Sigmoid colon (tissue), 7 donors: ENCODE data around the gene RNF187. TPM values are rescaled to one million over a fixed set of nuclear protein-coding genes. Genes with fewer than 3 reads are reported as not detected.

Experiments used
- DNase-seq: peaks from one replicate; pipeline ENCODE4 v3.0.0-alpha.2; 2019
- H3K27ac ChIP-seq, 4 donors: fragments of 200-600 bp; sonication (generic); one replicate each; pipeline ENCODE4 v1.5.1; 2016 to 2019; ENCODE audit warnings: mild to moderate bottlenecking in 1 of 4
- H3K27me3 ChIP-seq, 3 donors: fragments of 200-600 bp; sonication (generic); one replicate each; pipeline ENCODE4 v1.5.1; 2019; ENCODE audit warnings: mild to moderate bottlenecking in 1 of 3
- H3K36me3 ChIP-seq, 4 donors: fragments of 200-600 bp; sonication (generic); one replicate each; pipeline ENCODE4 v1.5.1; 2016 to 2019
- H3K4me1 ChIP-seq, 4 donors: fragments of 200-600 bp; sonication (generic); one replicate each; pipeline ENCODE4 v1.5.1; 2017 to 2019
- H3K4me3 ChIP-seq, 4 donors: fragments of 200-600 bp; sonication (generic); one replicate each; pipeline ENCODE4 v1.5.1; 2017 to 2019; ENCODE audit warnings: mild to moderate bottlenecking in 2 of 4, moderate library complexity in 1 of 4
- H3K9me3 ChIP-seq, 4 donors: fragments of 200-600 bp in 3 of 4; sonication (generic) in 3 of 4; one replicate each; pipeline versions ENCODE4 v1.5.1 to v1.6.1; 2013 to 2019
- EP300 ChIP-seq, 4 donors: sonication (generic); formaldehyde crosslinking; IDR thresholded peaks; one replicate each; pipeline ENCODE4 v1.6.1; 2017; ENCODE audit warnings: antibody characterized with exemption in 4 of 4
- POLR2A ChIP-seq, 2 donors: fragments of 450-650 bp; IDR thresholded peaks; one replicate each; pipeline ENCODE4 v1.6.1; 2016; ENCODE audit warnings: antibody characterized with exemption in 2 of 2, mild to moderate bottlenecking in 2 of 2, moderate library complexity in 2 of 2
- POLR2AphosphoS5 ChIP-seq, 4 donors: sonication (generic); formaldehyde crosslinking; IDR thresholded peaks; one replicate each; pipeline ENCODE4 v1.6.1; 2017; ENCODE audit warnings: antibody characterized with exemption in 4 of 4
- whole genome bisulfite sequencing, 2 donors: extraction: QIAGEN DNeasy Blood & Tissue Kit; methylation state at CpG; one replicate each; pipeline ENCODE4 v1.1.7; 2013; 5-methylcytosine and 5-hydroxymethylcytosine counted together
- intact Hi-C: fragments of 100-400 bp; cut with DNase I; formaldehyde crosslinking; loops from one replicate; pipeline ENCODE4 v1.15.1; 2023
- polyA plus RNA-seq, 3 donors: library from polyadenylated mRNA; stranded (reverse); fragments of 200-250 nt; gene quantifications; one replicate each; pipeline ENCODE4 v1.2.3, GENCODE V29; 2013
- total RNA-seq, 4 donors: library from RNA; depleted of rRNA; stranded (reverse); fragments of >200 nt; gene quantifications; one replicate each; pipeline ENCODE4 v1.1.0, GENCODE V29; 2016
- TF ChIP-seq, protein P1 (sequence below), 4 experiments: fragments of 450-650 bp in 3 of 4; fragments of 200-600 bp in 1 of 4; IDR thresholded peaks; one replicate each; pipeline ENCODE4 v1.5.1; 2016 to 2019; ENCODE audit warnings: antibody characterized with exemption in 4 of 4, mild to moderate bottlenecking in 3 of 4, moderate library complexity in 2 of 4
- donor health status: healthy with polysubstance abuse.
- donor health status: Bipolar disorder and iron deficiency.
- donor health status: healthy.

RNF187 gene
- total and polyA plus RNA-seq, 7 donors, result 17.3 to 39.8 (median 24.3) TPM

DNA sequence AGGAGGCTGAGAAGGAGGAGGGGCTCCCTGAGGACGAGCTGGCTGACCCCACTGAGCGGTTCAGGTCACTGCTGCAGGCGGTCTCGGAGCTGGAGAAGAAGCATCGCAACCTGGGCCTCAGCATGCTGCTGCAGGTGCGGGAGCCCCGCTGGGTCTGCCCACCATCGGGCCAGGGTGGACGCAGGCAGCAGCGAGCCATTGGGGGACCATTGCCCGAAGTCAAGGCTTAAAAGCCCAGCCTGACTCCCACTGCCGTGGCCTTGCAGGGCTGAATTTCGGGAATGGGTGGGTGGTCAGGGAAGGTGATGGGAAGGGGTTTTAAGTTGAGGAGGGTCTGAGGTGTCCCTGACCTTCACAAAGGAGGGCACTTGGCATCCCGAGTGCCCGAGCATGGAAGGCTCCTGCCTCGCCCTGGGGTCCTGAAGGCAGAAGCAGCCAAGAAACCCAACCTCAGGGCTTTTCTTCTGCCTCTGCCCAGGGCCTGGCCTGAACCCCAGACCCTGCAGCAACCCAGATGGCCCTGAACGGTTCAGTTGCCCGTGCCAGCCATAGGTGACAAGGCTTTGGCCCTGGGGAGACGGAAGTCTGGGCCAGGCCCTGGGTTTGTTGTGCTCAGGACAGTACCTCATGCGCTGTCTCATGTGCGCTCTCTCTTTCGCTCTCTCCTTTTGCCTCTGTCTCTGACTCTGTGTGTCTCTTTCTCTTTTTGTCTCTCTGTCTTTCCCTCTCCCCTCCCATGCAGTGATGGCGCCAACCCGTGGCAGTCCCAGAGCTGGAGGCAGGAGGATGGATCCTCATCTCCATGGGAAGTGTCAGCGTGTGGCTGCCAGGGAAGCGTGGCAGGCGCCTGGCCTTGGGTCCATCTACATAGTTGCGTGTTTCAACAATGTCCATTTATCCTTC, 6.2 kb downstream of the RNF187 start:
- Histone ChIP-seq H3K4me3 (no peak overlapping the region), H3K27ac (no peak overlapping the region), H3K4me1 (peaks cover 0 to 25% (median 18%) of the 10 kb centered on the region in 4 donors), H3K9me3 (no peaks in the 10 kb centered on the region), H3K27me3 (no peaks in the 10 kb centered on the region), H3K36me3 (peaks cover 19 to 66% (median 25%) of the 10 kb centered on the region in 4 donors)
- TF ChIP-seq POLR2AphosphoS5 (IDR thresholded peaks at IDR 0.05) (no peak), EP300 (IDR thresholded peaks at IDR 0.05) (no peak), POLR2A (IDR thresholded peaks at IDR 0.05) (no peak)
- TF ChIP-seq, protein P1, sequence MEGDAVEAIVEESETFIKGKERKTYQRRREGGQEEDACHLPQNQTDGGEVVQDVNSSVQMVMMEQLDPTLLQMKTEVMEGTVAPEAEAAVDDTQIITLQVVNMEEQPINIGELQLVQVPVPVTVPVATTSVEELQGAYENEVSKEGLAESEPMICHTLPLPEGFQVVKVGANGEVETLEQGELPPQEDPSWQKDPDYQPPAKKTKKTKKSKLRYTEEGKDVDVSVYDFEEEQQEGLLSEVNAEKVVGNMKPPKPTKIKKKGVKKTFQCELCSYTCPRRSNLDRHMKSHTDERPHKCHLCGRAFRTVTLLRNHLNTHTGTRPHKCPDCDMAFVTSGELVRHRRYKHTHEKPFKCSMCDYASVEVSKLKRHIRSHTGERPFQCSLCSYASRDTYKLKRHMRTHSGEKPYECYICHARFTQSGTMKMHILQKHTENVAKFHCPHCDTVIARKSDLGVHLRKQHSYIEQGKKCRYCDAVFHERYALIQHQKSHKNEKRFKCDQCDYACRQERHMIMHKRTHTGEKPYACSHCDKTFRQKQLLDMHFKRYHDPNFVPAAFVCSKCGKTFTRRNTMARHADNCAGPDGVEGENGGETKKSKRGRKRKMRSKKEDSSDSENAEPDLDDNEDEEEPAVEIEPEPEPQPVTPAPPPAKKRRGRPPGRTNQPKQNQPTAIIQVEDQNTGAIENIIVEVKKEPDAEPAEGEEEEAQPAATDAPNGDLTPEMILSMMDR (IDR thresholded peaks at IDR 0.05), result no peak
- 95 to 96% methylated on average over 28 of the region's 28 CpGs for WGBS, 2 donors
- intact Hi-C loops, result no loop called here
- peak; percentile 46 for DNase-seq

DNA sequence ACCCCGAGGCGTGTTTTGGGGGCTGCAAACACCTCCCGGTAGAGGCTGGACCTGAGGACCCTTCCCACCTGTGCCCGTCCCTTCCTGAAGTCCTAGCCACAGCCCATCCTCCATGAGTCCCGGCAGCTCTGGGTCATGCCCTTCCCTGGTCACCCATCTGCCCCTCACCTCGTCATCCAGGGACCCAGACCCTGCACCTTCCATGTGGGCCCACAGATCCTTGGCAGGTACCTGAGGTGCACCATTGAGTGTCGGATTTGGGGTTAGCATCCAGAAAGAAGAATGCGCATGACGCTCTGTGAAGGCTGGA, 6.8 kb downstream of the RNF187 start:
- peaks cover 19 to 66% (median 25%) of the 10 kb centered on the region in 4 donors for H3K36me3 ChIP-seq

DNA sequence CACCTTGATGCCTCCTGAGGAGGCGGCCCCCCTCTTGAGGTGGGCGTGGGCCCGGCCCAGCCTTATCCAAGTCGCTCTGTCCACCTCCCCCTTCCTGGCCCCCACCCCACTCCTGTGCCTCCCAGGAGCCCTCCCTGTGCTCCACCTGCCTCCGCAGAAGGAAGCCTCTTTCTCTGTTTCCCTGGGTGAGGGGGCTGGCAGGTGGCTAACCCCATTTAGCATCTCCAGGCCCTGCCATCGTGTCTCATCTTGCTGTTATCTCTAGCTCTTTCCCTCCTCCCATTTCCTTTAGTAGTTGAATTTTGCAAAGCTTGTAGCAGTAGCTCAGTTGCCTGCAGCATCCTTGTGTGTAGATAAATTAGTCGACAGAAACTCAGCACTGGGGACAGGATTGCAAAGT, 7.2 kb downstream of the RNF187 start:
- Histone ChIP-seq H3K27ac (no peak overlapping the region), H3K4me1 (peaks cover 0 to 15% (median 9%) of the 10 kb centered on the region in 4 donors), H3K27me3 (no peaks in the 10 kb centered on the region), H3K9me3 (no peaks in the 10 kb centered on the region), H3K36me3 (peaks cover 19 to 63% (median 25%) of the 10 kb centered on the region in 4 donors), H3K4me3 (no peak overlapping the region)
- WGBS, 2 donors, result 80 to 81% methylated on average over 7 of the region's 7 CpGs
- TF ChIP-seq POLR2A (IDR thresholded peaks at IDR 0.05), result no peak
- TF ChIP-seq POLR2AphosphoS5 (IDR thresholded peaks at IDR 0.05), result no peak
- TF ChIP-seq, protein P1 (IDR thresholded peaks at IDR 0.05), result no peak
- TF ChIP-seq EP300 (IDR thresholded peaks at IDR 0.05), result no peak
- DNase-seq, result no peak
- intact Hi-C loops, result no loop called here

More for the DNA sequence above, 6.8 kb downstream of the RNF187 start:
- Histone ChIP-seq H3K9me3 (no peaks in the 10 kb centered on the region), H3K4me3 (no peak overlapping the region), H3K27ac (no peak overlapping the region), H3K27me3 (no peaks in the 10 kb centered on the region), H3K4me1 (peaks cover 0 to 19% (median 12%) of the 10 kb centered on the region in 4 donors)
- 92 to 96% methylated on average over 9 of the region's 9 CpGs for WGBS, 2 donors
- DNase-seq, result peak; percentile 37
- TF ChIP-seq EP300 (IDR thresholded peaks at IDR 0.05), result no peak
- TF ChIP-seq, protein P1 (IDR thresholded peaks at IDR 0.05), result no peak
- no peak for TF ChIP-seq POLR2A (IDR thresholded peaks at IDR 0.05)
- TF ChIP-seq POLR2AphosphoS5 (IDR thresholded peaks at IDR 0.05), result no peak
- intact Hi-C loops, result no loop called here

GRCh38 chr1:228494970-228495853, 8.0 kb downstream of the RNF187 start:
- 85 to 91% methylated on average over 15 of the region's 15 CpGs for WGBS, 2 donors
- intact Hi-C loops, result no loop called here
- Histone ChIP-seq H3K36me3 (peaks cover 19 to 55% (median 23%) of the 10 kb centered on the region in 4 donors), H3K27ac (no peak overlapping the region), H3K27me3 (no peaks in the 10 kb centered on the region), H3K4me1 (peaks cover 0 to 7% (median 6%) of the 10 kb centered on the region in 4 donors), H3K9me3 (no peaks in the 10 kb centered on the region), H3K4me3 (no peak overlapping the region)
- TF ChIP-seq, protein P1 (IDR thresholded peaks at IDR 0.05), result no peak
- TF ChIP-seq POLR2AphosphoS5 (IDR thresholded peaks at IDR 0.05) (no peak), EP300 (IDR thresholded peaks at IDR 0.05) (no peak), POLR2A (IDR thresholded peaks at IDR 0.05) (no peak)
- peak; percentile 51 for DNase-seq
